Measurements from ENCODE around the gene PLAC8.

- TF ChIP-seq CTCF (IDR thresholded peaks at IDR 0.05) (no peak), POLR2A (IDR thresholded peaks at IDR 0.05) (no peak)
Measured at GRCh38 chr4:83075311-83076095, 39.0 kb downstream of the PLAC8 start.

Data from stomach (tissue), 4 donors.